HTERT RPE-1 (cell line): ENCODE measurements around the gene STX8.

Experiments
- in situ Hi-C: fragments of 300-500 bp; cut with MboI; formaldehyde crosslinking; loops from 4 replicates; pipeline ENCODE4 v1.14.3; 2020; ENCODE audit warnings: low sequenced_read_pairs

The STX8 gene

GRCh38 chr17:9309216-9309615 is 266.4 kb downstream of the STX8 start:
- in situ Hi-C loops = no loop called here

GRCh38 chr17:9308069-9308468 is 267.6 kb downstream of the STX8 start:
- in situ Hi-C loops = no loop called here

- in situ Hi-C loops = no loop called here
Measured at GRCh38 chr17:9307313-9307998, 268.2 kb downstream of the STX8 start.

GRCh38 chr17:9306086-9306485 is 269.5 kb downstream of the STX8 start:
- in situ Hi-C loops = no loop called here

- in situ Hi-C loops = no loop called here
Measured at GRCh38 chr17:9299695-9300094, 275.9 kb downstream of the STX8 start.

- in situ Hi-C loops = no loop called here
Measured at GRCh38 chr17:9298776-9299295, 276.8 kb downstream of the STX8 start.

- in situ Hi-C loops = no loop called here
Measured at GRCh38 chr17:9298135-9298534, 277.5 kb downstream of the STX8 start.

GRCh38 chr17:9294661-9295210 is 280.9 kb downstream of the STX8 start:
- in situ Hi-C loops = no loop called here

- in situ Hi-C loops = no loop called here
Measured at GRCh38 chr17:9292561-9292941, 283.1 kb downstream of the STX8 start.

GRCh38 chr17:9291912-9292560 is 283.6 kb downstream of the STX8 start:
- in situ Hi-C loops = no loop called here

GRCh38 chr17:9290226-9290613 is 285.4 kb downstream of the STX8 start:
- in situ Hi-C loops = no loop called here

- in situ Hi-C loops = no loop called here
Measured at GRCh38 chr17:9287306-9287705, 288.3 kb downstream of the STX8 start.

- in situ Hi-C loops = no loop called here
Measured at GRCh38 chr17:9286434-9286833, 289.2 kb downstream of the STX8 start.

- in situ Hi-C loops = no loop called here
Measured at GRCh38 chr17:9285602-9286427, 289.8 kb downstream of the STX8 start.

GRCh38 chr17:9284884-9285283 is 290.7 kb downstream of the STX8 start:
- in situ Hi-C loops = no loop called here

GRCh38 chr17:9283909-9284308 is 291.7 kb downstream of the STX8 start:
- in situ Hi-C loops = no loop called here

GRCh38 chr17:9279893-9280292 is 295.7 kb downstream of the STX8 start:
- in situ Hi-C loops = no loop called here

GRCh38 chr17:9274973-9275372 is 300.6 kb downstream of the STX8 start:
- in situ Hi-C loops = no loop called here

GRCh38 chr17:9273428-9274391 is 301.9 kb downstream of the STX8 start:
- in situ Hi-C loops = no loop called here

GRCh38 chr17:9272501-9273200 is 303.0 kb downstream of the STX8 start:
- in situ Hi-C loops = no loop called here
